Measurements from ENCODE around the gene OIT3. TPM values are rescaled to one million over a fixed set of nuclear protein-coding genes. Genes with fewer than 3 reads are reported as not detected.

Gene OIT3
- total and polyA plus RNA-seq, 4 donors, result 0.08 to 0.49 (median 0.28) TPM; not detected in 1

DNA sequence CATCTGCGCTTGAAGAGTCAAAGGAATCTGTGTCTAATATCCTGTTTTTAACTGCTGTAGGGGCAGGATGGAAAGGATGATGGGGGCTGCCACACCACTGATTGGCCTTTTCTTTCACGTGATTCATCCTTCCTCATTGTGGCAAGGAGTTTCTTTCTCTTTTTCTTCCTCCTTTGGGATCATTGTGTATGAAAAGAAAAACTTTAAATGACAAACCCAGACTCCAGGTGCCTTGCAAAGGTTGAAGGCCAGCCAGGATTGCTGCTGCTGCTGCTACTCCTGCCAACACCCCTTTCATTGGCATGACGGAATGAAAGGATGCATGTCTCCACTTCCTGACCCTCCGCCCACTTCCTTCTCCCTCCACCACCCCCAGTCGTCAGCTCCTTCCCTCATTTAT, 6.5 kb upstream of the OIT3 start:
- no peak overlapping the region for H3K9ac ChIP-seq (ENCODE audit: insufficient read depth in 1 of 2, low read length in 2 of 2)
- H3K9me3 ChIP-seq (ENCODE audit: control insufficient read depth in 4 of 4, insufficient read depth in 3 of 4, low read length in 3 of 4), result peaks cover 0 to 2% (median 0%) of the 10 kb centered on the region in 4 donors
- 18 to 35% methylated on average over 5 of the region's 5 CpGs for WGBS, 2 donors
- H3K4me1 ChIP-seq (ENCODE audit: control insufficient read depth in 5 of 5, insufficient read depth in 5 of 5, low read length in 5 of 5), result peaks cover 0 to 11% (median 0%) of the 10 kb centered on the region in 5 donors
- H3K27ac ChIP-seq (ENCODE audit: low read depth in 1 of 2, low read length in 1 of 2), result no peak overlapping the region
- H3K36me3 ChIP-seq (ENCODE audit: control insufficient read depth in 4 of 4, insufficient read depth in 4 of 4, low read length in 4 of 4), result peaks cover 4 to 11% (median 7%) of the 10 kb centered on the region in 4 donors
- no peaks in the 10 kb centered on the region for H3K27me3 ChIP-seq (ENCODE audit: control insufficient read depth in 3 of 3, insufficient read depth in 3 of 3, low read length in 2 of 3)
- no peak for TF ChIP-seq CTCF (IDR thresholded peaks at IDR 0.05; ENCODE audit: control extremely low read depth, extremely low read depth)
- H3K4me3 ChIP-seq, result no peak overlapping the region
- DNase-seq (peak in 2 of 3 donors; percentile 14 to 29), ATAC-seq (ENCODE audit: insufficient read depth, low FRiP score) (no peak)

DNA sequence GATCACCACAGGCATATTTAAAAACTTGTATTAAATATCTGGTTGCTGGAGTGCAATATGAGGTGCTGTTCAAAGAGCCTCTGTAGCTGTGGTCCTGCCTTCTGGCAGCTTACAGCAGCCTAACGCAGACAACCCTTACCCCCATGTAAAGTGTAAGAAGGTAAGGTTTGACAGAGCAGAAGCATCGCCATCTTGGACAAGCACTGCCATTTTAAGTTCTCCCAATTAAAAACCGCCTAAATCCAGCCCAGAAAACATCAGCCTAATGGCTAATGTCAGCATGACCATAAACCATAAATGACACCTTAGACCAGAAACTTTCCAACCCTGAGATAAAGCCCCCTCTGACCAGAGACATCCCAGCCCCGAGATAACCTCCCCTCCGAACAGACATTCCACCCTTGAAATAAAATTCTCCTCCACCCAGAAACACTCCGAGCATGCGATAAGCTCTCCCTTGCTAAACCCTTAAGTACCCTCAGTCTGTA, 5.3 kb upstream of the OIT3 start:
- Histone ChIP-seq H3K9ac (ENCODE audit: insufficient read depth in 1 of 2, low read length in 2 of 2) (peak overlapping the region in 1 of 2 donors; percentile 7), H3K4me1 (ENCODE audit: control insufficient read depth in 5 of 5, insufficient read depth in 5 of 5, low read length in 5 of 5) (peaks cover 0 to 12% (median 0%) of the 10 kb centered on the region in 5 donors), H3K4me3 (no peak overlapping the region), H3K27ac (ENCODE audit: low read depth in 1 of 2, low read length in 1 of 2) (no peak overlapping the region), H3K36me3 (ENCODE audit: control insufficient read depth in 4 of 4, insufficient read depth in 4 of 4, low read length in 4 of 4) (peaks cover 4 to 11% (median 7%) of the 10 kb centered on the region in 4 donors), H3K27me3 (ENCODE audit: control insufficient read depth in 3 of 3, insufficient read depth in 3 of 3, low read length in 2 of 3) (no peaks in the 10 kb centered on the region), H3K9me3 (ENCODE audit: control insufficient read depth in 4 of 4, insufficient read depth in 3 of 4, low read length in 3 of 4) (peaks cover 0 to 2% (median 0%) of the 10 kb centered on the region in 4 donors)
- DNase-seq (no peak), ATAC-seq (ENCODE audit: insufficient read depth, low FRiP score) (no peak)
- TF ChIP-seq CTCF (IDR thresholded peaks at IDR 0.05; ENCODE audit: control extremely low read depth, extremely low read depth), result no peak
- WGBS, 2 donors, result 95 to 96% methylated on average over 7 of the region's 7 CpGs

GRCh38 chr10:72889391-72889831, 4.1 kb upstream of the OIT3 start:
- Histone ChIP-seq H3K4me3 (no peak overlapping the region), H3K27ac (ENCODE audit: low read depth in 1 of 2, low read length in 1 of 2) (no peak overlapping the region), H3K9ac (ENCODE audit: insufficient read depth in 1 of 2, low read length in 2 of 2) (no peak overlapping the region), H3K4me1 (ENCODE audit: control insufficient read depth in 5 of 5, insufficient read depth in 5 of 5, low read length in 5 of 5) (peaks cover 0 to 15% (median 0%) of the 10 kb centered on the region in 5 donors), H3K9me3 (ENCODE audit: control insufficient read depth in 4 of 4, insufficient read depth in 3 of 4, low read length in 3 of 4) (peaks cover 0 to 2% (median 0%) of the 10 kb centered on the region in 4 donors), H3K36me3 (ENCODE audit: control insufficient read depth in 4 of 4, insufficient read depth in 4 of 4, low read length in 4 of 4) (peaks cover 4 to 6% (median 6%) of the 10 kb centered on the region in 4 donors), H3K27me3 (ENCODE audit: control insufficient read depth in 3 of 3, insufficient read depth in 3 of 3, low read length in 2 of 3) (no peaks in the 10 kb centered on the region)
- 55 to 63% methylated on average over 6 of the region's 6 CpGs for WGBS, 2 donors
- ATAC-seq (ENCODE audit: insufficient read depth, low FRiP score) (no peak), DNase-seq (peak in 2 of 3 donors; percentile 20 to 47)
- no peak for TF ChIP-seq CTCF (IDR thresholded peaks at IDR 0.05; ENCODE audit: control extremely low read depth, extremely low read depth)

- Histone ChIP-seq H3K4me1 (ENCODE audit: control insufficient read depth in 5 of 5, insufficient read depth in 5 of 5, low read length in 5 of 5) (peaks cover 0 to 15% (median 0%) of the 10 kb centered on the region in 5 donors), H3K27me3 (ENCODE audit: control insufficient read depth in 3 of 3, insufficient read depth in 3 of 3, low read length in 2 of 3) (no peaks in the 10 kb centered on the region), H3K9me3 (ENCODE audit: control insufficient read depth in 4 of 4, insufficient read depth in 3 of 4, low read length in 3 of 4) (peaks cover 0 to 2% (median 0%) of the 10 kb centered on the region in 4 donors), H3K36me3 (ENCODE audit: control insufficient read depth in 4 of 4, insufficient read depth in 4 of 4, low read length in 4 of 4) (peaks cover 4 to 5% (median 4%) of the 10 kb centered on the region in 4 donors), H3K4me3 (no peak overlapping the region), H3K9ac (ENCODE audit: insufficient read depth in 1 of 2, low read length in 2 of 2) (no peak overlapping the region), H3K27ac (ENCODE audit: low read depth in 1 of 2, low read length in 1 of 2) (no peak overlapping the region)
- WGBS, 2 donors, result 91 to 95% methylated on average over 2 of the region's 2 CpGs
- no peak for DNase-seq
- ATAC-seq (ENCODE audit: insufficient read depth, low FRiP score), result no peak
- TF ChIP-seq CTCF (IDR thresholded peaks at IDR 0.05; ENCODE audit: control extremely low read depth, extremely low read depth), result no peak
Observed at GRCh38 chr10:72890086-72890485, 3.5 kb upstream of the OIT3 start.
